ENCODE data around the gene MLH3. TPM values are rescaled to one million over a fixed set of nuclear protein-coding genes. Genes with fewer than 3 reads are reported as not detected.

Gene MLH3
- total RNA-seq, 1 experiment from 2014 or later, result 23.0 TPM

DNA sequence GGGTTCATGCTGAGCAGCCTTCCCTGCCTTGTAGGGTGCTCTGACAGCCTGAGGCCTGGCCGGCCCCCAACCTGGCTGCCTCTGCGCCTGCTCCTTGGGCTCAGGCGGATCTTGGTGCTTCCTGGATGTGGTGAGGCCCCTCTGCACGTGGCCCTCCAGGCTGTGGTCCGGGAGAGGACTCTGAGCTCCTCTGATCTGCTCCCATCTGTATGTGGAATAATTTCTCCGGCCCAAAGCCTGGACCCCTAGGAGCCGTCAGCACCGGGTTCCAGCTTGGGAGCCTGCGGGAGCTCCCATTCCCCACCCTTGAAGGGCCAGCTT, 69.8 kb downstream of the MLH3 start:
- Histone ChIP-seq H2AK5ac (ENCODE audit: insufficient read length, low read length) (no peak overlapping the region), H4K91ac (ENCODE audit: insufficient read length, low read depth, low read length) (no peak overlapping the region), H3K27me3 (ENCODE audit: insufficient read depth, low read length) (no peaks in the 10 kb centered on the region), H3K23me2 (ENCODE audit: insufficient read length, low read depth, low read length, poor library complexity, severe bottlenecking) (no peaks in the 10 kb centered on the region), H3K23ac (ENCODE audit: insufficient read length, low read depth, low read length) (no peak overlapping the region), H2BK12ac (ENCODE audit: insufficient read length, low read depth, low read length) (no peak overlapping the region), H3K4me1 (ENCODE audit: insufficient read depth, low read length) (no peaks in the 10 kb centered on the region; the same call in 1 of the 2 replicates), H2BK5ac (ENCODE audit: insufficient read length, low read length) (no peak overlapping the region), H4K5ac (ENCODE audit: insufficient read length, low read depth, low read length) (no peak overlapping the region), H2BK20ac (ENCODE audit: low read depth, low read length, poor library complexity, severe bottlenecking) (no peak overlapping the region), H3K79me2 (ENCODE audit: insufficient read depth, low read length) (no peaks in the 10 kb centered on the region), H4K8ac (replicated peaks; ENCODE audit: insufficient read length, low read depth, low read length) (no peak overlapping the region), H3K4ac (ENCODE audit: low read depth, low read length) (no peak overlapping the region), H4K20me1 (ENCODE audit: control insufficient read depth, insufficient read depth, insufficient read length) (no peaks in the 10 kb centered on the region), H3K56ac (ENCODE audit: insufficient read length, low read depth, low read length) (no peak overlapping the region), H3T11ph (ENCODE audit: low read length) (no peak overlapping the region), H3K79me1 (ENCODE audit: insufficient read depth, low read depth, low read length, poor library complexity, severe bottlenecking) (no peaks in the 10 kb centered on the region), H3K18ac (ENCODE audit: insufficient read length, low read depth, low read length) (no peak overlapping the region), H3K14ac (ENCODE audit: insufficient read depth, low read length) (no peak overlapping the region; the same call in 1 of the 2 replicates), H3K4me2 (ENCODE audit: insufficient read depth, insufficient read length, low read length) (no peak overlapping the region), H2BK15ac (ENCODE audit: low read depth, low read length) (no peak overlapping the region), H3K9me3 (ENCODE audit: control insufficient read depth, low read depth, low read length) (no peaks in the 10 kb centered on the region), H2AFZ (ENCODE audit: low read length) (no peak overlapping the region), H3K9ac (ENCODE audit: extremely low read depth, insufficient read length, low read length) (no peak overlapping the region), H2BK120ac (ENCODE audit: low read depth, low read length, poor library complexity, severe bottlenecking) (no peak overlapping the region), H3K27ac (ENCODE audit: insufficient read length, low read depth, low read length) (no peak overlapping the region)
- Mint-ChIP-seq H3K9me3 (no peaks in the 10 kb centered on the region), H3K4me3 (no peak overlapping the region), H3K36me3 (ENCODE audit: insufficient read depth in 1 of 3, low read depth in 3 of 3) (no peaks in the 10 kb centered on the region; a peak in 1 of 7 replicates), H3K27me3 (ENCODE audit: low read depth) (no peaks in the 10 kb centered on the region; the same call in 1 of the 2 replicates), H3K4me1 (peaks cover 26 to 44% of the 10 kb centered on the region in 2 experiments), H3K27ac (no peak overlapping the region)
- TF ChIP-seq, protein P1, sequence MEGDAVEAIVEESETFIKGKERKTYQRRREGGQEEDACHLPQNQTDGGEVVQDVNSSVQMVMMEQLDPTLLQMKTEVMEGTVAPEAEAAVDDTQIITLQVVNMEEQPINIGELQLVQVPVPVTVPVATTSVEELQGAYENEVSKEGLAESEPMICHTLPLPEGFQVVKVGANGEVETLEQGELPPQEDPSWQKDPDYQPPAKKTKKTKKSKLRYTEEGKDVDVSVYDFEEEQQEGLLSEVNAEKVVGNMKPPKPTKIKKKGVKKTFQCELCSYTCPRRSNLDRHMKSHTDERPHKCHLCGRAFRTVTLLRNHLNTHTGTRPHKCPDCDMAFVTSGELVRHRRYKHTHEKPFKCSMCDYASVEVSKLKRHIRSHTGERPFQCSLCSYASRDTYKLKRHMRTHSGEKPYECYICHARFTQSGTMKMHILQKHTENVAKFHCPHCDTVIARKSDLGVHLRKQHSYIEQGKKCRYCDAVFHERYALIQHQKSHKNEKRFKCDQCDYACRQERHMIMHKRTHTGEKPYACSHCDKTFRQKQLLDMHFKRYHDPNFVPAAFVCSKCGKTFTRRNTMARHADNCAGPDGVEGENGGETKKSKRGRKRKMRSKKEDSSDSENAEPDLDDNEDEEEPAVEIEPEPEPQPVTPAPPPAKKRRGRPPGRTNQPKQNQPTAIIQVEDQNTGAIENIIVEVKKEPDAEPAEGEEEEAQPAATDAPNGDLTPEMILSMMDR (conservative IDR thresholded peaks at IDR 0.05), result no peak
- no CpG with 5 or more reads among the region's 9 CpGs for WGBS (ENCODE audit: extremely low coverage, insufficient read length, low lambda C conversion rate)
- DNase-seq, result no peak

All from H9 (cell line).